Glutamatergic neuron (in vitro differentiated cells): ENCODE results near the gene BANF1. TPM values are rescaled to one million over a fixed set of nuclear protein-coding genes. Genes with fewer than 3 reads are reported as not detected.

ENCODE experiments used
- DNase-seq: peaks from one replicate; pipeline ENCODE4 v3.0.0; 2022
- H3K27ac Mint-ChIP-seq: one replicate; pipeline ENCODE4 v1.8.0; 2020; ENCODE audit warnings: mild to moderate bottlenecking, mixed read lengths, inconsistent platforms; ENCODE audit not compliant: unreplicated experiment
- H3K27me3 Mint-ChIP-seq: one replicate; pipeline ENCODE4 v1.8.0; 2020; ENCODE audit warnings: mild to moderate bottlenecking, moderate library complexity, mixed read lengths, inconsistent platforms; ENCODE audit not compliant: unreplicated experiment
- H3K36me3 Mint-ChIP-seq: one replicate; pipeline ENCODE4 v1.8.0; 2020; ENCODE audit warnings: mild to moderate bottlenecking, mixed read lengths, inconsistent platforms; ENCODE audit not compliant: unreplicated experiment
- H3K4me1 Mint-ChIP-seq: one replicate; pipeline ENCODE4 v1.8.0; 2020; ENCODE audit warnings: mild to moderate bottlenecking, low read depth, mixed read lengths, inconsistent platforms; ENCODE audit not compliant: unreplicated experiment
- H3K4me3 Mint-ChIP-seq: one replicate; pipeline ENCODE4 v1.8.0; 2020; ENCODE audit warnings: mild to moderate bottlenecking, mixed read lengths, inconsistent platforms; ENCODE audit not compliant: unreplicated experiment
- H3K9me3 Mint-ChIP-seq: one replicate; pipeline ENCODE4 v1.8.0; 2020; ENCODE audit warnings: mild to moderate bottlenecking, moderate library complexity, mixed read lengths, inconsistent platforms; ENCODE audit not compliant: unreplicated experiment
- total RNA-seq: library from RNA; stranded (reverse); fragmentation: NEBNext Ultra II Directional; extraction: Animal tissue kit (Norgen Biotek cat#: 25700); gene quantifications from one replicate; pipeline ENCODE4 v1.2.1, GENCODE V29; 2021; ENCODE audit not compliant: unreplicated experiment
- TF ChIP-seq, protein P1 (sequence below): fragments of 200-600 bp; sonication (generic); IDR thresholded peaks from one replicate; pipeline ENCODE4 v1.5.0; 2021; ENCODE audit not compliant: partially characterized antibody, unreplicated experiment

The BANF1 gene
- total RNA-seq, 1 donor from 2014 or later, result 135 TPM

DNA sequence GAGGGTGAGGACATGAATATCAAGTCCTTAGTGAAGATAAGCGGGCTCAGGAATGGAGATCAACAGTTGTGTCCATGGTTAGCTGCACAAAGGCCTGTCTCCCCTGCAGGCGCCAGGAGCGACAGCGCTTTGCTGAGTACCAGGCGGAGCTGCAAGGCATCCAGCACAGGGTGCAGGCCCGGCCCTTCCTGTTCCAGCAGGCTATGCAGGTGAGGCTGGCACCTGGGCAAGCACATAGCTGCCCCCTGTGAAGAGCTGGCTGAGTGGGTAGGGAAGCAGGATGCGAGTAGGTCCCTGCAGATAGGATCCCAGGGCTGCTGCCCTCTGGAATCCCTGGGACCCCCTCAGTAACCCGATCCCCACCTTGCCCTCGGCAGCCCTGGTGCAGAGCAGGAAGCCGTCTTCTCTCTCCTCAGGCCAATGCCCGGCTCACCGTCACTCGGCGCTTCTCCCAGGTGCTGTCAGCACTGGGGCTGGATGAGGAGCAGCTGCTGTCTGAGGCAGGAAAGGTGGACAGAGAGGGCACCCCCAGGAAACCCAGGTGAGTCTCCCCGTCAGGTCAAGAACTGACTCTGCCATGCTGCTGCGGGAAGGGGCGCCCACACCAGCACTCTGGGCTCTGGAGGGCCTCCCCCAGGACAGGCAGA, 43.4 kb upstream of the BANF1 start:
- Mint-ChIP-seq H3K4me1 (peaks cover 11% of the 10 kb centered on the region), H3K4me3 (no peak overlapping the region), H3K36me3 (no peaks in the 10 kb centered on the region), H3K27ac (no peak overlapping the region), H3K9me3 (peaks cover 5% of the 10 kb centered on the region), H3K27me3 (peaks cover 7% of the 10 kb centered on the region)
- TF ChIP-seq, protein P1, sequence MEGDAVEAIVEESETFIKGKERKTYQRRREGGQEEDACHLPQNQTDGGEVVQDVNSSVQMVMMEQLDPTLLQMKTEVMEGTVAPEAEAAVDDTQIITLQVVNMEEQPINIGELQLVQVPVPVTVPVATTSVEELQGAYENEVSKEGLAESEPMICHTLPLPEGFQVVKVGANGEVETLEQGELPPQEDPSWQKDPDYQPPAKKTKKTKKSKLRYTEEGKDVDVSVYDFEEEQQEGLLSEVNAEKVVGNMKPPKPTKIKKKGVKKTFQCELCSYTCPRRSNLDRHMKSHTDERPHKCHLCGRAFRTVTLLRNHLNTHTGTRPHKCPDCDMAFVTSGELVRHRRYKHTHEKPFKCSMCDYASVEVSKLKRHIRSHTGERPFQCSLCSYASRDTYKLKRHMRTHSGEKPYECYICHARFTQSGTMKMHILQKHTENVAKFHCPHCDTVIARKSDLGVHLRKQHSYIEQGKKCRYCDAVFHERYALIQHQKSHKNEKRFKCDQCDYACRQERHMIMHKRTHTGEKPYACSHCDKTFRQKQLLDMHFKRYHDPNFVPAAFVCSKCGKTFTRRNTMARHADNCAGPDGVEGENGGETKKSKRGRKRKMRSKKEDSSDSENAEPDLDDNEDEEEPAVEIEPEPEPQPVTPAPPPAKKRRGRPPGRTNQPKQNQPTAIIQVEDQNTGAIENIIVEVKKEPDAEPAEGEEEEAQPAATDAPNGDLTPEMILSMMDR, result no peak
- DNase-seq, result no peak

DNA sequence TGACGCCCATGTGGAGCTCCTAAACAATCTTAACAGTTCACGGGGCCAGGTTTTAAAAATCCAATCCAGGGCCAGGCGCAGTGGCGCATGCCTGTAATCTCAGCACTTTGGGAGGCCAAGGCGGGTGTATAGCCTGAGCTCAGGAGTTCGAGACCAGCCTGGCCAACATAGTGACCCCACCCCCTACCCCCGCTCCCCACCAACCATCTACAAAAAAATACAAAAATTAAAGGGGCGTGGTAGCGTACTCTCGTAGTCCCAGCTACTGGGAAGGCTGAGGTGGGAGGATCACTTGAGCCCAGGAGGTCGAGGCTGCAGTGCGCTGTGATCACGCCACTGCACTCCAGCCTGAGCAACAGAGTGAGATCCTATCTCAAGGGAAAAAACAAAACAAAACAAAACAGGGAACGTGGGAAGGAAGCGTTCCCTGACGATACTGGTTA, 41.5 kb upstream of the BANF1 start:
- peak overlapping the region; percentile 95 for H3K4me3 Mint-ChIP-seq
- H3K27me3 Mint-ChIP-seq, result peaks cover 8% of the 10 kb centered on the region
- H3K9me3 Mint-ChIP-seq, result peaks cover 6% of the 10 kb centered on the region
- H3K36me3 Mint-ChIP-seq, result no peaks in the 10 kb centered on the region
- H3K4me1 Mint-ChIP-seq, result peaks cover 11% of the 10 kb centered on the region
- TF ChIP-seq, protein P1, result no peak
- DNase-seq, result no peak
- peak overlapping the region; percentile 89 for H3K27ac Mint-ChIP-seq

DNA sequence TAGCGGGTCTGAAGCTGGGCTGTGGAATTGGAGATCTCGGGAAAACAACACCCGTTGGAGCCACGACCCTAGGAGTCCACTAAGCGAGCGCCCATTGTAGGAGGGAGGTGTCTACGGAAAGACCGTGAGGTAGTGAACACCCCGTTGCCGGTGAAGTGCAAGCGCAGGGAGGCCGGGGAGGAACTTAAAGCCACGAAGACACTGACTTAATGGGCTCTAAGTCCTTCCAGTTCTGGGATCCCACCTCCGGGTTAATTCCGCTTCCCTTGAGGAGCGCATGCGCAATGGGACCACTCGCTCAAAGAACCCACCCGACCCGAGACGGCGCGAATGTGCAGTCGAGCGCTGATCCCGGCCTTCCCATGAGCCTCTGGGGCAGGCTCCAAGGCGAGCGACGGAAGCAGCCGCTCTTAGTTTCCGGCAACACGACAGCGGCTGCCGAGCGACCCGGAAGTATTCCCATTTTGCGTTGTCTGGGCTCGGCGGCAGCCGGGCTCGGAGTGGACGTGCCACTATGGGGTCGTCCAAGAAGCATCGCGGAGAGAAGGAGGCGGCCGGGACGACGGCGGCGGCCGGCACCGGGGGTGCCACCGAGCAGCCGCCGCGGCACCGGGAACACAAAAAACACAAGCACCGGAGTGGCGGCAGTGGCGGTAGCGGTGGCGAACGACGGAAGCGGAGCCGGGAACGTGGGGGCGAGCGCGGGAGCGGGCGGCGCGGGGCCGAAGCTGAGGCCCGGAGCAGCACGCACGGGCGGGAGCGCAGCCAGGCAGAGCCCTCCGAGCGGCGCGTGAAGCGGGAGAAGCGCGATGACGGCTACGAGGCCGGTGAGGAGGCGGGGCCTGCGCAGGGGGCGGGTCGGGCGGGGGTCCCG, 40.8 kb upstream of the BANF1 start, which contains the start of gene SART1:
TSS of gene SART1 (plus strand) at position 468 of the 874 bp plus-strand sequence. CDS start at position 515, 47 bp downstream.
- Mint-ChIP-seq H3K4me3 (peak within 1 kb of the TSS; percentile 95), H3K27me3 (peaks cover 11% of the 10 kb centered on the region), H3K9me3 (peaks cover 6% of the 10 kb centered on the region), H3K36me3 (no peaks in the 10 kb centered on the region), H3K4me1 (peaks cover 11% of the 10 kb centered on the region), H3K27ac (peak within 1 kb of the TSS; percentile 89)
- TF ChIP-seq, protein P1, result no peak
- DNase-seq, result peak; percentile 98

DNA sequence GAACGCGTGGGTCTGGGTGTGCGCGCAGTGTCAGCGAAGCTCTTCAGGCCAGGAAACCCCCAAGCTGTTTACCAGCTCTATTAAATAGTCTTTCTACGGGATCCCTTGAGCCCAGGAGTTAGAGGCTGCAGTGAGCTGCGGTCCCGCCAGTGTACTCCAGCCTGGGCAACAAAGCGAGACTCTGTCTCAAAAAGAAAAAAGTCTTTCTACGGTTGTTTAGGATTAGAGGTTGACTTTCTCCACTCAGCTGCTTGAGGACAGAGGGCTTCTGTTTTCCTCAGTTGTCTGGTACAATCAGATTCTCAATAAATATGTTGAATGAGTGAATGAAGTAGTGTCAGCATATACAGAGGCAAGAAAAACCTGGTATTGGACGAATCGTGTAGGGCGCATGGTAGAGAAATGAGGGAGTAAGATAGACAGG, 40.1 kb upstream of the BANF1 start:
- TF ChIP-seq, protein P1, result no peak
- Mint-ChIP-seq H3K9me3 (peaks cover 6% of the 10 kb centered on the region), H3K4me3 (peak overlapping the region; percentile 89), H3K27me3 (peaks cover 11% of the 10 kb centered on the region), H3K27ac (peak overlapping the region; percentile 60), H3K36me3 (no peaks in the 10 kb centered on the region), H3K4me1 (peaks cover 11% of the 10 kb centered on the region)
- no peak for DNase-seq
